Stimulated activated CD4-positive, alpha-beta T cell treated with anti-CD3 and anti-CD28 coated beads, Interleukin-1b, Interleukin-23, amount 100 ng/mL, for 1 hour (primary cell): Measurements from ENCODE around the gene BSPH1.
"Not testable (repeated sequence)": the region's sequence is repeated elsewhere in the genome, so short reads cannot be mapped to it uniquely, and the experiment has no call there.

Source experiments
- DNase-seq, 2 donors: peaks; one replicate each; pipeline ENCODE4 v3.0.0-alpha.2; 2020; ENCODE audit warnings: low read depth in 2 of 2

Gene BSPH1

DNA sequence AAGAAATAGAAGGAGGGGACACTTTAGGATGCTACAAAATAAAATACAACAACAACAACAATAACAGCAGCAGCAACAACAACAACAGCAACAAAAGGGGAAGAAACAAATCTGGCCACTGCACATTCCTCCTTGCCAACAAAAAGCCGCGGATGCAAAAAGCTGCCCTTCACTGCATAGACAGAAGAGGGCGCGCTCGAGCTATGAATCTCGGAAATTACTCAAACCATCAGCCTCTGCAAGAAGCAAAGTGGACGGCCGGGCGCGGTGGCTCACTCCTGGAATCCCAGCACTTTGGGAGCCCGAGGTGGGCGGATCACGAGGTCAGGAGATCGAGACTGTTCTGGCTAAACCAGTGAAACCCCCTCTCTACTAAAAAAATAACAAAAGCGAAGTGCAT is 71.9 kb downstream of the BSPH1 start:
- not testable (repeated sequence) for DNase-seq
